ENCODE measurements around the gene GPR68. TPM values are rescaled to one million over a fixed set of nuclear protein-coding genes. Genes with fewer than 3 reads are reported as not detected.
A peak's percentile ranks its signal among the peaks of the same experiment; 100 is the strongest.

Gene GPR68
- total and polyA plus RNA-seq, 2 of the 4 experiments (the other 2 are of a cell fraction) = 0.72 to 0.94 TPM

GRCh38 chr14:91253795-91254323 lies 9.4 kb upstream of the GPR68 start:
- H4K5ac ChIP-seq (ENCODE audit: low read depth, low read length) = no peak overlapping the region
- H3K9me3 ChIP-seq (ENCODE audit: control insufficient read depth, insufficient read depth, low read length) = no peaks in the 10 kb centered on the region
- POLR2A ChIA-PET (ENCODE audit: unreplicated experiment) = no interaction called here
- 0 out of 2 replicates have a peak, but pooled peaks cover 5% of the 10 kb centered on the region for H3K9me1 ChIP-seq (ENCODE audit: insufficient read depth, low read length)
- peak overlapping the region; percentile 92 for H2AFZ ChIP-seq (replicated peaks; ENCODE audit: low read length, poor library complexity)
- H4K91ac ChIP-seq (ENCODE audit: insufficient read depth, low read depth, low read length) = no peak overlapping the region
- no peak overlapping the region for H3K56ac ChIP-seq (ENCODE audit: extremely low read depth, insufficient read depth, low read length)
- no peaks in the 10 kb centered on the region for H3K79me1 ChIP-seq (ENCODE audit: low read depth in 1 of 2, low read length in 2 of 2)
- peak overlapping the region; percentile 41 for H3K4me3 ChIP-seq (ENCODE audit: insufficient read depth, low read depth, low read length)
- in situ Hi-C loops (cut with MboI; ENCODE audit: low sequenced_read_pairs) = no loop called here
- no peak overlapping the region for H3K4ac ChIP-seq (ENCODE audit: low read depth, low read length)
- 20% methylated on average over 8 of the region's 20 CpGs; no CpG with 5 or more reads in 1 of the 2 experiments for WGBS, 2 experiments (ENCODE audit: extremely low coverage in 2 of 2, insufficient read length in 1 of 2)
- H2BK120ac ChIP-seq (ENCODE audit: low read depth, low read length) = no peak overlapping the region
- TF ChIP-seq MXI1 (IDR thresholded peaks at IDR 0.05; ENCODE audit: borderline replicate concordance, low read depth, low read length) (no peak), POLR2A (IDR thresholded peaks at IDR 0.05; ENCODE audit: low read depth, low read length) (no peak), CTCF (conservative IDR thresholded peaks at IDR 0.05; ENCODE audit: low read depth, low read length) (no peak), CHD1 (IDR thresholded peaks at IDR 0.05; ENCODE audit: low read depth, low read length) (no peak), USF2 (IDR thresholded peaks at IDR 0.05; ENCODE audit: low read depth, low read length) (no peak)
- H3K4me2 ChIP-seq (ENCODE audit: low read depth, low read length) = peak overlapping the region; percentile 48
- CTCF ChIA-PET = no interaction called here
- H4K20me1 ChIP-seq (ENCODE audit: insufficient read depth, low read length) = no peaks in the 10 kb centered on the region
- dilution Hi-C loops (cut with HindIII; ENCODE audit: low sequenced_read_pairs, unreplicated experiment) = no loop called here
- no peak overlapping the region for H2BK20ac ChIP-seq (ENCODE audit: low read depth, low read length)
- H2BK5ac ChIP-seq (ENCODE audit: low read depth, low read length, poor library complexity, severe bottlenecking) = no peak overlapping the region
- H3K4me1 ChIP-seq (ENCODE audit: control insufficient read depth, insufficient read depth, low read length) = peaks cover 2% of the 10 kb centered on the region; the same call in 1 of the 2 replicates
- no peak overlapping the region for H3K27ac ChIP-seq (ENCODE audit: insufficient read depth, low read length)
- H3K36me3 ChIP-seq (ENCODE audit: control insufficient read depth, insufficient read depth, low read length) = no peaks in the 10 kb centered on the region
- no peak overlapping the region for H3K18ac ChIP-seq (ENCODE audit: low read depth, low read length)
- peaks cover 23% of the 10 kb centered on the region; the same call in 1 of the 2 replicates for H3K27me3 ChIP-seq (ENCODE audit: control insufficient read depth, insufficient read depth, low read length)
- BruUV-seq (replicated peaks) = no TSS peak
- no peak overlapping the region for H3K23ac ChIP-seq (ENCODE audit: low read depth, low read length)
- H2AK5ac ChIP-seq (ENCODE audit: low read depth, low read length) = no peak overlapping the region
- DNase-seq = no peak
- H4K8ac ChIP-seq (ENCODE audit: low read depth in 2 of 2, low read length in 2 of 2) = no peak overlapping the region
- intact Hi-C loops (cut with micrococcal nuclease) = no loop called here
- H3K9ac ChIP-seq (ENCODE audit: low read depth, low read length) = no peak overlapping the region
- no peak overlapping the region for H2BK15ac ChIP-seq (ENCODE audit: low read depth, low read length)
- no peak overlapping the region for H3K14ac ChIP-seq (replicated peaks; ENCODE audit: low read depth, low read length)
- H2AK9ac ChIP-seq (replicated peaks; ENCODE audit: low read depth, low read length, poor library complexity) = peak overlapping the region; percentile 39
- ATAC-seq (ENCODE audit: low read depth) = no peak; the same call in 1 of the 2 replicates

Data from IMR-90 (cell line).